ENCODE results near the gene CCDC187.

CCDC187 gene

GRCh38 chr9:136251264-136252115, 52.4 kb downstream of the CCDC187 start:
- no peak for DNase-seq

- no peak for DNase-seq
Observed at GRCh38 chr9:136250676-136251075, 53.2 kb downstream of the CCDC187 start.

- no peak for DNase-seq
Observed at GRCh38 chr9:136249877-136250559, 53.9 kb downstream of the CCDC187 start.

GRCh38 chr9:136248951-136249876, 54.7 kb downstream of the CCDC187 start:
- no peak for DNase-seq

- DNase-seq: no peak
Observed at GRCh38 chr9:136247947-136248637, 55.8 kb downstream of the CCDC187 start.

GRCh38 chr9:136247551-136247916, 56.4 kb downstream of the CCDC187 start:
- no peak for DNase-seq

- DNase-seq: no peak
Observed at GRCh38 chr9:136246849-136247550, 56.9 kb downstream of the CCDC187 start.

GRCh38 chr9:136245219-136246150, 58.4 kb downstream of the CCDC187 start, which contains the start of gene QSOX2:
Gene QSOX2 (minus strand): TSS chr9:136245812. CDS start chr9:136245803, 9 bp downstream.
- DNase-seq: peak; percentile 84

GRCh38 chr9:136244969-136245218, 59.0 kb downstream of the CCDC187 start:
- DNase-seq: no peak

- peak; percentile 35 for DNase-seq
Observed at GRCh38 chr9:136244122-136244968, 59.5 kb downstream of the CCDC187 start.

- no peak for DNase-seq
Observed at GRCh38 chr9:136243631-136244030, 60.3 kb downstream of the CCDC187 start.

GRCh38 chr9:136242918-136243525, 60.9 kb downstream of the CCDC187 start:
- DNase-seq: no peak

GRCh38 chr9:136242248-136242647, 61.6 kb downstream of the CCDC187 start:
- no peak for DNase-seq

GRCh38 chr9:136241542-136241941, 62.4 kb downstream of the CCDC187 start:
- no peak for DNase-seq

GRCh38 chr9:136240941-136241340, 63.0 kb downstream of the CCDC187 start:
- DNase-seq: no peak

GRCh38 chr9:136239983-136240330, 63.9 kb downstream of the CCDC187 start:
- DNase-seq: no peak

- DNase-seq: no peak
Observed at GRCh38 chr9:136239135-136239982, 64.5 kb downstream of the CCDC187 start.

GRCh38 chr9:136238342-136238732, 65.6 kb downstream of the CCDC187 start:
- no peak for DNase-seq

All from CD4-positive, alpha-beta T cell treated with Interleukin-6 for 4 hours (primary cell).